Gastrocnemius medialis (tissue), 4 donors: ENCODE measurements around the gene TCP10L.

Experiments
- POLR2A ChIP-seq, 2 donors: fragments of 450-650 bp; IDR thresholded peaks; one replicate each; pipeline ENCODE4 v1.6.1; 2017; ENCODE audit warnings: antibody characterized with exemption in 2 of 2, mild to moderate bottlenecking in 2 of 2, moderate library complexity in 2 of 2
- TF ChIP-seq, protein P1 (sequence below), 5 experiments: fragments of 450-650 bp in 3 of 5; fragments of 200-600 bp in 2 of 5; sonication (generic) in 2 of 5; IDR thresholded peaks in 4 of 5; conservative IDR thresholded peaks in 1 of 5; 1 replicate in 4 of 5; 2 replicates in 1 of 5; pipeline ENCODE4 v1.5.1; 2016 to 2019; ENCODE audit warnings: antibody characterized with exemption in 5 of 5, mild to moderate bottlenecking in 3 of 5, moderate library complexity in 3 of 5

- TF ChIP-seq, protein P1, sequence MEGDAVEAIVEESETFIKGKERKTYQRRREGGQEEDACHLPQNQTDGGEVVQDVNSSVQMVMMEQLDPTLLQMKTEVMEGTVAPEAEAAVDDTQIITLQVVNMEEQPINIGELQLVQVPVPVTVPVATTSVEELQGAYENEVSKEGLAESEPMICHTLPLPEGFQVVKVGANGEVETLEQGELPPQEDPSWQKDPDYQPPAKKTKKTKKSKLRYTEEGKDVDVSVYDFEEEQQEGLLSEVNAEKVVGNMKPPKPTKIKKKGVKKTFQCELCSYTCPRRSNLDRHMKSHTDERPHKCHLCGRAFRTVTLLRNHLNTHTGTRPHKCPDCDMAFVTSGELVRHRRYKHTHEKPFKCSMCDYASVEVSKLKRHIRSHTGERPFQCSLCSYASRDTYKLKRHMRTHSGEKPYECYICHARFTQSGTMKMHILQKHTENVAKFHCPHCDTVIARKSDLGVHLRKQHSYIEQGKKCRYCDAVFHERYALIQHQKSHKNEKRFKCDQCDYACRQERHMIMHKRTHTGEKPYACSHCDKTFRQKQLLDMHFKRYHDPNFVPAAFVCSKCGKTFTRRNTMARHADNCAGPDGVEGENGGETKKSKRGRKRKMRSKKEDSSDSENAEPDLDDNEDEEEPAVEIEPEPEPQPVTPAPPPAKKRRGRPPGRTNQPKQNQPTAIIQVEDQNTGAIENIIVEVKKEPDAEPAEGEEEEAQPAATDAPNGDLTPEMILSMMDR (IDR thresholded peaks at IDR 0.05 in 4 of 5, conservative IDR thresholded peaks at IDR 0.05 in 1 of 5), result no peak
- TF ChIP-seq POLR2A (IDR thresholded peaks at IDR 0.05), result no peak
These were observed 27.6 kb upstream of the TCP10L start for GRCh38 chr21:32612999-32613337.
